Tibial artery (tissue), 4 donors: ENCODE results near the gene PGK2.
"Not testable (repeated sequence)": the region's sequence is repeated elsewhere in the genome, so short reads cannot be mapped to it uniquely, and the experiment has no call there.

Source experiments
- DNase-seq, 2 donors: peaks; one replicate each; pipeline ENCODE4 v3.0.0-alpha.2; 2019
- H3K27ac ChIP-seq, 2 donors: fragments of 200-600 bp; sonication (generic) in 1 of 2; 1 replicate in 1 of 2; 2 replicates in 1 of 2; pipeline ENCODE4 v1.5.1; 2018 to 2019; ENCODE audit warnings: mild to moderate bottlenecking in 1 of 2
- H3K27me3 ChIP-seq, 2 donors: fragments of 200-600 bp; sonication (generic) in 1 of 2; one replicate each; pipeline versions ENCODE4 v1.5.1 to v1.6.0; 2016 to 2019
- H3K36me3 ChIP-seq, 3 donors: fragments of 200-600 bp; sonication (generic) in 2 of 3; one replicate each; pipeline ENCODE4 v1.5.1; 2016 to 2019; ENCODE audit warnings: mild to moderate bottlenecking in 2 of 3
- H3K4me1 ChIP-seq, 4 donors: fragments of 200-600 bp; sonication (generic) in 2 of 4; 1 replicate in 3 of 4; 2 replicates in 1 of 4; pipeline ENCODE4 v1.5.1; 2016 to 2019
- H3K4me3 ChIP-seq, 2 donors: fragments of 200-600 bp; sonication (generic) in 1 of 2; 1 replicate in 1 of 2; 2 replicates in 1 of 2; pipeline ENCODE4 v1.5.1; 2018 to 2019; ENCODE audit warnings: mild to moderate bottlenecking in 2 of 2
- H3K9me3 ChIP-seq, 3 donors: fragments of 200-600 bp; sonication (generic) in 1 of 3; one replicate each; pipeline ENCODE4 v1.5.1; 2016 to 2019
- intact Hi-C: fragments of 100-400 bp; cut with DNase I; formaldehyde crosslinking; loops from one replicate; pipeline ENCODE4 v1.15.0; 2023; ENCODE audit warnings: low total_unique reads
- TF ChIP-seq, protein P1 (sequence below), 2 experiments: fragments of 200-600 bp in 1 of 2; fragments of 450-650 bp in 1 of 2; IDR thresholded peaks; one replicate each; pipeline ENCODE4 v1.5.1; 2017 to 2019; ENCODE audit warnings: antibody characterized with exemption in 2 of 2, mild to moderate bottlenecking in 1 of 2, moderate library complexity in 1 of 2

PGK2 gene

GRCh38 chr6:49806145-49806544 is 19.1 kb upstream of the PGK2 start:
- Histone ChIP-seq H3K4me1 (no peaks in the 10 kb centered on the region), H3K9me3 (no peaks in the 10 kb centered on the region), H3K4me3 (no peak overlapping the region), H3K36me3 (no peaks in the 10 kb centered on the region), H3K27me3 (no peaks in the 10 kb centered on the region), H3K27ac (no peak overlapping the region)
- intact Hi-C loops, result no loop called here
- TF ChIP-seq, protein P1, sequence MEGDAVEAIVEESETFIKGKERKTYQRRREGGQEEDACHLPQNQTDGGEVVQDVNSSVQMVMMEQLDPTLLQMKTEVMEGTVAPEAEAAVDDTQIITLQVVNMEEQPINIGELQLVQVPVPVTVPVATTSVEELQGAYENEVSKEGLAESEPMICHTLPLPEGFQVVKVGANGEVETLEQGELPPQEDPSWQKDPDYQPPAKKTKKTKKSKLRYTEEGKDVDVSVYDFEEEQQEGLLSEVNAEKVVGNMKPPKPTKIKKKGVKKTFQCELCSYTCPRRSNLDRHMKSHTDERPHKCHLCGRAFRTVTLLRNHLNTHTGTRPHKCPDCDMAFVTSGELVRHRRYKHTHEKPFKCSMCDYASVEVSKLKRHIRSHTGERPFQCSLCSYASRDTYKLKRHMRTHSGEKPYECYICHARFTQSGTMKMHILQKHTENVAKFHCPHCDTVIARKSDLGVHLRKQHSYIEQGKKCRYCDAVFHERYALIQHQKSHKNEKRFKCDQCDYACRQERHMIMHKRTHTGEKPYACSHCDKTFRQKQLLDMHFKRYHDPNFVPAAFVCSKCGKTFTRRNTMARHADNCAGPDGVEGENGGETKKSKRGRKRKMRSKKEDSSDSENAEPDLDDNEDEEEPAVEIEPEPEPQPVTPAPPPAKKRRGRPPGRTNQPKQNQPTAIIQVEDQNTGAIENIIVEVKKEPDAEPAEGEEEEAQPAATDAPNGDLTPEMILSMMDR (IDR thresholded peaks at IDR 0.05), result no peak
- peak in 1 of 2 donors; percentile 51 for DNase-seq

GRCh38 chr6:49805246-49805645 is 18.2 kb upstream of the PGK2 start:
- H3K9me3 ChIP-seq, result no peaks in the 10 kb centered on the region

GRCh38 chr6:49801525-49801924 is 14.4 kb upstream of the PGK2 start:
- Histone ChIP-seq H3K9me3 (no peaks in the 10 kb centered on the region), H3K4me1 (no peaks in the 10 kb centered on the region), H3K27ac (no peak overlapping the region), H3K36me3 (no peaks in the 10 kb centered on the region), H3K27me3 (no peaks in the 10 kb centered on the region), H3K4me3 (no peak overlapping the region)
- intact Hi-C loops, result no loop called here
- TF ChIP-seq, protein P1 (IDR thresholded peaks at IDR 0.05), result no peak
- no peak for DNase-seq

More at GRCh38 chr6:49805246-49805645, 18.2 kb upstream of the PGK2 start:
- no peak for DNase-seq
- TF ChIP-seq, protein P1 (IDR thresholded peaks at IDR 0.05), result no peak
- Histone ChIP-seq H3K4me3 (no peak overlapping the region), H3K27ac (no peak overlapping the region), H3K27me3 (no peaks in the 10 kb centered on the region), H3K4me1 (no peaks in the 10 kb centered on the region), H3K36me3 (no peaks in the 10 kb centered on the region)
- intact Hi-C loops, result no loop called here

GRCh38 chr6:49799090-49799489 is 12.0 kb upstream of the PGK2 start:
- Histone ChIP-seq H3K36me3 (no peaks in the 10 kb centered on the region), H3K9me3 (no peaks in the 10 kb centered on the region), H3K27ac (no peak overlapping the region), H3K4me3 (no peak overlapping the region), H3K4me1 (no peaks in the 10 kb centered on the region), H3K27me3 (no peaks in the 10 kb centered on the region)
- no peak for DNase-seq
- TF ChIP-seq, protein P1 (IDR thresholded peaks at IDR 0.05), result no peak
- intact Hi-C loops, result no loop called here

GRCh38 chr6:49796842-49797455 is 9.9 kb upstream of the PGK2 start:
- intact Hi-C loops, H3K4me1 ChIP-seq, H3K36me3 ChIP-seq, H3K4me3 ChIP-seq, H3K27me3 ChIP-seq, DNase-seq, H3K27ac ChIP-seq, H3K9me3 ChIP-seq: not testable (repeated sequence)

DNA sequence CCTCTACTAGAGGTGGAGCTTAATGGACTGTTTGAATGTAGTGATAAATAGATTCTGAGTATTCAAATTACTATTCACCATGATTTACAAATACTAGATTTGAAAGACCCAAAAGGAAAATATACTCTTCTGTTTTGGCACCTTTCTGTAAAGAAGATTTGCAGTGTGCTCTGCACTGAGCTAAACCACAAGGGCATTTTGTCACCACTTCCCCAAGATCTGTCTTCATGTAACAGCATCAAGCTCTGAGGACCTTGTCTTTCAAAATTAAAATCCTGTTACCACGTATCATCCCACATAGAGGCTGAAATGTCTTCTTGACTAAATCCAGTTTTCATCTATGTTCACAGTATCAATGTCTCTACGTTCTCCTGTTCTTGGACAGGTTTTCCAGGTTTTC is 3.3 kb upstream of the PGK2 start:
- no peak overlapping the region for H3K4me3 ChIP-seq
- intact Hi-C loops, result no loop called here
- no peak for DNase-seq
- H3K9me3 ChIP-seq, result no peaks in the 10 kb centered on the region
- no peaks in the 10 kb centered on the region for H3K4me1 ChIP-seq
- H3K27me3 ChIP-seq, result no peaks in the 10 kb centered on the region
- TF ChIP-seq, protein P1 (IDR thresholded peaks at IDR 0.05), result no peak
- no peaks in the 10 kb centered on the region for H3K36me3 ChIP-seq
- no peak overlapping the region for H3K27ac ChIP-seq
